Measurements from ENCODE around the gene NR2F1-AS1.
"Not testable (repeated sequence)": the region's sequence is repeated elsewhere in the genome, so short reads cannot be mapped to it uniquely, and the experiment has no call there.

Gene NR2F1-AS1

GRCh38 chr5:93409691-93410090 lies 171.3 kb downstream of the NR2F1-AS1 start:
- FAIRE-seq: no peak
- no peak for TF ChIP-seq POLR2A (IDR thresholded peaks at IDR 0.05; ENCODE audit: low read depth, low read length)
- DNase-seq (ENCODE audit: insufficient read length, low spot score): no peak

- DNase-seq (ENCODE audit: insufficient read length, low spot score) (no peak), FAIRE-seq (no peak)
- TF ChIP-seq POLR2A (IDR thresholded peaks at IDR 0.05; ENCODE audit: low read depth, low read length): no peak
These were observed 173.6 kb downstream of the NR2F1-AS1 start for GRCh38 chr5:93407454-93407853.

GRCh38 chr5:93406971-93407401 lies 174.0 kb downstream of the NR2F1-AS1 start:
- FAIRE-seq (no peak), DNase-seq (ENCODE audit: insufficient read length, low spot score) (no peak)
- no peak for TF ChIP-seq POLR2A (IDR thresholded peaks at IDR 0.05; ENCODE audit: low read depth, low read length)

GRCh38 chr5:93404246-93404645 lies 176.8 kb downstream of the NR2F1-AS1 start:
- FAIRE-seq (no peak), DNase-seq (ENCODE audit: insufficient read length, low spot score) (no peak)
- no peak for TF ChIP-seq POLR2A (IDR thresholded peaks at IDR 0.05; ENCODE audit: low read depth, low read length)

- FAIRE-seq (no peak), DNase-seq (ENCODE audit: insufficient read length, low spot score) (no peak)
- no peak for TF ChIP-seq POLR2A (IDR thresholded peaks at IDR 0.05; ENCODE audit: low read depth, low read length)
These were observed 177.7 kb downstream of the NR2F1-AS1 start for GRCh38 chr5:93403141-93403928.

- no peak for TF ChIP-seq POLR2A (IDR thresholded peaks at IDR 0.05; ENCODE audit: low read depth, low read length)
- DNase-seq (ENCODE audit: insufficient read length, low spot score) (no peak), FAIRE-seq (no peak)
These were observed 178.6 kb downstream of the NR2F1-AS1 start for GRCh38 chr5:93402451-93402850.

GRCh38 chr5:93401634-93402213 lies 179.3 kb downstream of the NR2F1-AS1 start:
- no peak for TF ChIP-seq POLR2A (IDR thresholded peaks at IDR 0.05; ENCODE audit: low read depth, low read length)
- FAIRE-seq (no peak), DNase-seq (ENCODE audit: insufficient read length, low spot score) (no peak)

- DNase-seq (ENCODE audit: insufficient read length, low spot score) (no peak), FAIRE-seq (no peak)
- TF ChIP-seq POLR2A (IDR thresholded peaks at IDR 0.05; ENCODE audit: low read depth, low read length): no peak
These were observed 181.3 kb downstream of the NR2F1-AS1 start for GRCh38 chr5:93399675-93400074.

- no peak for TF ChIP-seq POLR2A (IDR thresholded peaks at IDR 0.05; ENCODE audit: low read depth, low read length)
- FAIRE-seq: no peak
- no peak for DNase-seq (ENCODE audit: insufficient read length, low spot score)
These were observed 185.0 kb downstream of the NR2F1-AS1 start for GRCh38 chr5:93395971-93396379.

GRCh38 chr5:93395010-93395409 lies 186.0 kb downstream of the NR2F1-AS1 start:
- no peak for FAIRE-seq
- no peak for DNase-seq (ENCODE audit: insufficient read length, low spot score)
- no peak for TF ChIP-seq POLR2A (IDR thresholded peaks at IDR 0.05; ENCODE audit: low read depth, low read length)

- DNase-seq (ENCODE audit: insufficient read length, low spot score): no peak
- no peak for TF ChIP-seq POLR2A (IDR thresholded peaks at IDR 0.05; ENCODE audit: low read depth, low read length)
- no peak for FAIRE-seq
These were observed 186.7 kb downstream of the NR2F1-AS1 start for GRCh38 chr5:93394301-93394700.

- not testable (repeated sequence) for FAIRE-seq; DNase-seq (ENCODE audit: insufficient read length, low spot score)
These were observed 189.8 kb downstream of the NR2F1-AS1 start for GRCh38 chr5:93391169-93391568.

- no peak for FAIRE-seq
- DNase-seq (ENCODE audit: insufficient read length, low spot score): no peak
- no peak for TF ChIP-seq POLR2A (IDR thresholded peaks at IDR 0.05; ENCODE audit: low read depth, low read length)
These were observed 195.4 kb downstream of the NR2F1-AS1 start for GRCh38 chr5:93385655-93386054.

- no peak for TF ChIP-seq POLR2A (IDR thresholded peaks at IDR 0.05; ENCODE audit: low read depth, low read length)
- FAIRE-seq: no peak
- no peak for DNase-seq (ENCODE audit: insufficient read length, low spot score)
These were observed 196.0 kb downstream of the NR2F1-AS1 start for GRCh38 chr5:93384995-93385394.

- no peak for FAIRE-seq
- TF ChIP-seq POLR2A (IDR thresholded peaks at IDR 0.05; ENCODE audit: low read depth, low read length): no peak
- DNase-seq (ENCODE audit: insufficient read length, low spot score): no peak
These were observed 197.0 kb downstream of the NR2F1-AS1 start for GRCh38 chr5:93384026-93384425.

Data from H54 (cell line).